H9 (cell line): ENCODE results near the gene CAPZA2. TPM values are rescaled to one million over a fixed set of nuclear protein-coding genes. Genes with fewer than 3 reads are reported as not detected.

Source experiments
- DNase-seq: peaks from one replicate; pipeline ENCODE4 v3.0.0-alpha.2; 2017
- H2AFZ ChIP-seq: one replicate; pipeline ENCODE4 v1.6.1; 2013; ENCODE audit warnings: mild to moderate bottlenecking, low read length, control low read depth, moderate library complexity
- H2AK5ac ChIP-seq: 2 replicates; pipeline ENCODE4 v1.6.1; 2013; ENCODE audit warnings: low read length, control low read depth, mixed read lengths; ENCODE audit not compliant: insufficient read length
- H2BK120ac ChIP-seq: one replicate; pipeline ENCODE4 v1.6.1; 2013; ENCODE audit warnings: low read depth, mild to moderate bottlenecking, low read length, control low read depth, inconsistent platforms; ENCODE audit not compliant: poor library complexity, severe bottlenecking
- H2BK12ac ChIP-seq: 2 replicates; pipeline ENCODE4 v1.6.1; 2013; ENCODE audit warnings: low read length, control low read depth, mixed read lengths, low read depth; ENCODE audit not compliant: insufficient read length
- H2BK15ac ChIP-seq: 2 replicates; pipeline ENCODE4 v1.6.1; 2013; ENCODE audit warnings: low read depth, low read length, control low read depth
- H2BK20ac ChIP-seq: one replicate; pipeline ENCODE4 v1.6.1; 2013; ENCODE audit warnings: low read depth, mild to moderate bottlenecking, low read length, control low read depth, inconsistent platforms; ENCODE audit not compliant: poor library complexity, severe bottlenecking
- H2BK5ac ChIP-seq: 2 replicates; pipeline ENCODE4 v1.6.1; 2013; ENCODE audit warnings: low read length, control low read depth, mixed read lengths; ENCODE audit not compliant: insufficient read length
- H3K14ac ChIP-seq: 2 replicates; pipeline ENCODE4 v1.6.1; 2013; ENCODE audit warnings: low read length, control low read depth; ENCODE audit not compliant: insufficient read depth
- H3K18ac ChIP-seq: 2 replicates; pipeline ENCODE4 v1.6.1; 2013; ENCODE audit warnings: low read depth, mild to moderate bottlenecking, mixed read lengths, low read length, control low read depth; ENCODE audit not compliant: insufficient read length
- H3K23ac ChIP-seq: 2 replicates; pipeline ENCODE4 v1.6.1; 2013; ENCODE audit warnings: low read length, control low read depth, mixed read lengths, low read depth; ENCODE audit not compliant: insufficient read length
- H3K23me2 ChIP-seq: 2 replicates; pipeline ENCODE4 v1.6.1; 2013; ENCODE audit warnings: low read depth, mild to moderate bottlenecking, mixed read lengths, low read length, control low read depth; ENCODE audit not compliant: insufficient read length, poor library complexity, severe bottlenecking
- H3K27ac ChIP-seq: 2 replicates; pipeline ENCODE4 v1.5.1; 2013; ENCODE audit warnings: low read length, control low read depth, mixed read lengths, low read depth; ENCODE audit not compliant: insufficient read length
- H3K27me3 ChIP-seq: 2 replicates; pipeline ENCODE4 v1.6.1; 2013; ENCODE audit warnings: low read length, control low read depth, inconsistent platforms; ENCODE audit not compliant: insufficient read depth
- H3K4ac ChIP-seq: 2 replicates; pipeline ENCODE4 v1.6.1; 2013; ENCODE audit warnings: low read depth, mild to moderate bottlenecking, control low read depth, inconsistent platforms, low read length, moderate library complexity
- H3K4me1 ChIP-seq: 2 replicates; pipeline ENCODE4 v1.6.1; 2013; ENCODE audit warnings: low read length, control low read depth, inconsistent platforms; ENCODE audit not compliant: insufficient read depth
- H3K4me2 ChIP-seq: 2 replicates; pipeline ENCODE4 v1.6.1; 2013; ENCODE audit warnings: low read length, control low read depth, mixed read lengths; ENCODE audit not compliant: insufficient read length, insufficient read depth
- H3K56ac ChIP-seq: 2 replicates; pipeline ENCODE4 v1.6.1; 2013; ENCODE audit warnings: low read depth, mild to moderate bottlenecking, mixed read lengths, low read length, control low read depth; ENCODE audit not compliant: insufficient read length
- H3K79me1 ChIP-seq: 2 replicates; pipeline ENCODE4 v1.6.1; 2013; ENCODE audit warnings: low read depth, mild to moderate bottlenecking, moderate library complexity, low read length, control low read depth, inconsistent platforms; ENCODE audit not compliant: insufficient read depth, poor library complexity, severe bottlenecking
- H3K79me2 ChIP-seq: 2 replicates; pipeline ENCODE4 v1.6.1; 2013; ENCODE audit warnings: low read length, control low read depth, inconsistent platforms; ENCODE audit not compliant: insufficient read depth
- H3K9ac ChIP-seq: 2 replicates; pipeline ENCODE4 v1.6.1; 2013; ENCODE audit warnings: low read length, control low read depth, mixed read lengths; ENCODE audit not compliant: insufficient read length; ENCODE audit errors: extremely low read depth
- H3K9me3 ChIP-seq: one replicate; pipeline ENCODE4 v1.6.1; 2013; ENCODE audit warnings: low read depth, low read length, inconsistent platforms; ENCODE audit not compliant: control insufficient read depth
- H3T11ph ChIP-seq: one replicate; pipeline ENCODE4 v1.6.1; 2013; ENCODE audit warnings: mild to moderate bottlenecking, low read length, control low read depth, inconsistent platforms
- H4K20me1 ChIP-seq: one replicate; pipeline ENCODE4 v1.6.1; 2013; ENCODE audit not compliant: control insufficient read depth, insufficient read length, insufficient read depth
- H4K5ac ChIP-seq: 2 replicates; pipeline ENCODE4 v1.6.1; 2013; ENCODE audit warnings: low read depth, mild to moderate bottlenecking, mixed read lengths, low read length, control low read depth; ENCODE audit not compliant: insufficient read length
- H4K8ac ChIP-seq: replicated peaks from 2 replicates; pipeline ENCODE4 v1.6.1; 2013; ENCODE audit warnings: low read length, control low read depth, mixed read lengths, low read depth; ENCODE audit not compliant: insufficient read length
- H4K91ac ChIP-seq: 2 replicates; pipeline ENCODE4 v1.6.1; 2013; ENCODE audit warnings: low read depth, mild to moderate bottlenecking, moderate library complexity, mixed read lengths, low read length, control low read depth; ENCODE audit not compliant: insufficient read length
- H3K27ac Mint-ChIP-seq, 3 experiments: 2 replicates in 2 of 3; 3 replicates in 1 of 3; pipeline ENCODE4 v1.8.0; 2020 to 2021; ENCODE audit warnings: mixed read lengths in 3 of 3, mild to moderate bottlenecking in 1 of 3, moderate library complexity in 1 of 3
- H3K27me3 Mint-ChIP-seq: 2 replicates; pipeline ENCODE4 v1.8.0; 2021; ENCODE audit warnings: low read depth, mild to moderate bottlenecking, moderate library complexity, mixed read lengths
- H3K36me3 Mint-ChIP-seq, 3 experiments: 2 replicates in 2 of 3; 3 replicates in 1 of 3; pipeline ENCODE4 v1.8.0; 2020 to 2021; ENCODE audit warnings: low read depth in 3 of 3, mixed read lengths in 3 of 3; ENCODE audit not compliant: insufficient read depth in 1 of 3
- H3K4me1 Mint-ChIP-seq, 2 experiments: 2 replicates each; pipeline ENCODE4 v1.8.0; 2020; ENCODE audit warnings: mixed read lengths in 2 of 2
- H3K4me3 Mint-ChIP-seq, 2 experiments: 2 replicates in 1 of 2; 3 replicates in 1 of 2; pipeline ENCODE4 v1.8.0; 2020 to 2021; ENCODE audit warnings: mild to moderate bottlenecking in 2 of 2, mixed read lengths in 2 of 2, moderate library complexity in 1 of 2
- H3K9me3 Mint-ChIP-seq, 2 experiments: 2 replicates in 1 of 2; 3 replicates in 1 of 2; pipeline ENCODE4 v1.8.0; 2020; ENCODE audit warnings: mild to moderate bottlenecking in 2 of 2, mixed read lengths in 2 of 2, moderate library complexity in 1 of 2
- WGBS: extraction: QIAGEN DNeasy Blood & Tissue Kit; methylation state at CpG from one replicate; pipeline ENCODE4 v1.1.7; 2013; ENCODE audit warnings: missing lambda C conversion rate, low lambda C conversion rate, mixed read lengths; ENCODE audit not compliant: insufficient read length; ENCODE audit errors: extremely low coverage; 5-methylcytosine and 5-hydroxymethylcytosine counted together
- total RNA-seq: library from RNA; stranded (reverse); gene quantifications from 2 replicates; pipeline ENCODE4 v1.2.1, GENCODE V29; 2021
- TF ChIP-seq, protein P1 (sequence below): fragments of 200-600 bp; sonication (generic); conservative IDR thresholded peaks from 3 replicates; pipeline ENCODE4 v1.8.0; 2021; ENCODE audit warnings: antibody characterized with exemption, mild to moderate bottlenecking

Gene CAPZA2
- total RNA-seq, 1 experiment from 2014 or later, result 131 TPM

DNA sequence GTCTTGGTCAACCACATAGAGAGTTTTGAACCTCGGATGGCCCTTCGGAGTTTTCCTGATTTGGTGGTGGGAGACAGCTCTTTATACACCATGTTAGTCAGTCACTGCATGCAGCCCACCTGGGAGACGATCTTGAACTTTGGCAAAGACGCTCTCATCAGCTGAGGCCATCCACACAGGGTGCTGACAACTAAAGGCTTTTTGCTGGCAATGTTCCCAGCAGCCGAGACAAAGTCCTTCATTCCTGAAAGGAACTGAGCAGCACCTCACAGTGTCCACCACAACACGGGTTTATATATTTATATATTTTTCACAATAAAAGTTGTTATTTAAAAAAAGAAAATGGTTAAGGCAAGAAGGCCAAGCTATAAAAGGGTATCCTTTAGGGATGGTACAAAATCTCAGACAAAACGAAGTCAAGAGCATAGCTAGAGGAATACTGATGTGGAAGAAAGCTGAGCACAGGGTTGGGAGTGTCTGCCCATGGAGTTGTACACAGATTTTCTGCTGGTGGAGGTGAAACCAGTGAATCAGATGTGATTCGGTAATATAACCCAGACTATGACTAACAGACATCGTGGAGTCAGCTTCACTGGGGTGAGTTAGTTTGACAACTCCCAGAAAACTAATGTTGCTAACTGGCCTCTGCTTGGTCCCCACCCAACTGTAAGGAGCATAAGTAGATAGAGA, 27.4 kb upstream of the CAPZA2 start:
- Histone ChIP-seq H3K4me1 (no peaks in the 10 kb centered on the region), H3K4me2 (no peak overlapping the region), H3K9ac (no peak overlapping the region), H2BK5ac (no peak overlapping the region), H4K5ac (no peak overlapping the region), H3K79me2 (no peaks in the 10 kb centered on the region), H3K4ac (no peak overlapping the region), H3K27me3 (no peaks in the 10 kb centered on the region), H3K79me1 (no peaks in the 10 kb centered on the region), H2AK5ac (no peak overlapping the region), H4K20me1 (no peaks in the 10 kb centered on the region), H3K9me3 (no peaks in the 10 kb centered on the region), H2BK15ac (no peak overlapping the region), H2BK20ac (no peak overlapping the region), H3K27ac (no peak overlapping the region), H2BK12ac (no peak overlapping the region), H3K23me2 (no peaks in the 10 kb centered on the region), H3K56ac (no peak overlapping the region), H3K14ac (no peak overlapping the region), H4K91ac (no peak overlapping the region), H3T11ph (no peak overlapping the region), H2AFZ (no peak overlapping the region), H3K18ac (no peak overlapping the region), H3K23ac (no peak overlapping the region), H4K8ac (no peak overlapping the region), H2BK120ac (no peak overlapping the region)
- H3K9me3 Mint-ChIP-seq, result no peaks in the 10 kb centered on the region
- WGBS, result no CpG with 5 or more reads among the region's 9 CpGs
- no peak for DNase-seq
- H3K27ac Mint-ChIP-seq, result no peak overlapping the region
- TF ChIP-seq, protein P1, sequence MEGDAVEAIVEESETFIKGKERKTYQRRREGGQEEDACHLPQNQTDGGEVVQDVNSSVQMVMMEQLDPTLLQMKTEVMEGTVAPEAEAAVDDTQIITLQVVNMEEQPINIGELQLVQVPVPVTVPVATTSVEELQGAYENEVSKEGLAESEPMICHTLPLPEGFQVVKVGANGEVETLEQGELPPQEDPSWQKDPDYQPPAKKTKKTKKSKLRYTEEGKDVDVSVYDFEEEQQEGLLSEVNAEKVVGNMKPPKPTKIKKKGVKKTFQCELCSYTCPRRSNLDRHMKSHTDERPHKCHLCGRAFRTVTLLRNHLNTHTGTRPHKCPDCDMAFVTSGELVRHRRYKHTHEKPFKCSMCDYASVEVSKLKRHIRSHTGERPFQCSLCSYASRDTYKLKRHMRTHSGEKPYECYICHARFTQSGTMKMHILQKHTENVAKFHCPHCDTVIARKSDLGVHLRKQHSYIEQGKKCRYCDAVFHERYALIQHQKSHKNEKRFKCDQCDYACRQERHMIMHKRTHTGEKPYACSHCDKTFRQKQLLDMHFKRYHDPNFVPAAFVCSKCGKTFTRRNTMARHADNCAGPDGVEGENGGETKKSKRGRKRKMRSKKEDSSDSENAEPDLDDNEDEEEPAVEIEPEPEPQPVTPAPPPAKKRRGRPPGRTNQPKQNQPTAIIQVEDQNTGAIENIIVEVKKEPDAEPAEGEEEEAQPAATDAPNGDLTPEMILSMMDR, result no peak
- no peaks in the 10 kb centered on the region for H3K36me3 Mint-ChIP-seq
- H3K4me1 Mint-ChIP-seq, result no peaks in the 10 kb centered on the region
- H3K27me3 Mint-ChIP-seq, result no peaks in the 10 kb centered on the region
- no peak overlapping the region for H3K4me3 Mint-ChIP-seq
